GM19240 (cell line): Measurements from ENCODE around the gene C3orf80.
"Not testable (repeated sequence)": the region's sequence is repeated elsewhere in the genome, so short reads cannot be mapped to it uniquely, and the experiment has no call there.

Experiments
- DNase-seq: peaks from one replicate; pipeline ENCODE4 v3.0.0; 2011; ENCODE audit warnings: low spot score; ENCODE audit not compliant: insufficient read length

The C3orf80 gene

DNA sequence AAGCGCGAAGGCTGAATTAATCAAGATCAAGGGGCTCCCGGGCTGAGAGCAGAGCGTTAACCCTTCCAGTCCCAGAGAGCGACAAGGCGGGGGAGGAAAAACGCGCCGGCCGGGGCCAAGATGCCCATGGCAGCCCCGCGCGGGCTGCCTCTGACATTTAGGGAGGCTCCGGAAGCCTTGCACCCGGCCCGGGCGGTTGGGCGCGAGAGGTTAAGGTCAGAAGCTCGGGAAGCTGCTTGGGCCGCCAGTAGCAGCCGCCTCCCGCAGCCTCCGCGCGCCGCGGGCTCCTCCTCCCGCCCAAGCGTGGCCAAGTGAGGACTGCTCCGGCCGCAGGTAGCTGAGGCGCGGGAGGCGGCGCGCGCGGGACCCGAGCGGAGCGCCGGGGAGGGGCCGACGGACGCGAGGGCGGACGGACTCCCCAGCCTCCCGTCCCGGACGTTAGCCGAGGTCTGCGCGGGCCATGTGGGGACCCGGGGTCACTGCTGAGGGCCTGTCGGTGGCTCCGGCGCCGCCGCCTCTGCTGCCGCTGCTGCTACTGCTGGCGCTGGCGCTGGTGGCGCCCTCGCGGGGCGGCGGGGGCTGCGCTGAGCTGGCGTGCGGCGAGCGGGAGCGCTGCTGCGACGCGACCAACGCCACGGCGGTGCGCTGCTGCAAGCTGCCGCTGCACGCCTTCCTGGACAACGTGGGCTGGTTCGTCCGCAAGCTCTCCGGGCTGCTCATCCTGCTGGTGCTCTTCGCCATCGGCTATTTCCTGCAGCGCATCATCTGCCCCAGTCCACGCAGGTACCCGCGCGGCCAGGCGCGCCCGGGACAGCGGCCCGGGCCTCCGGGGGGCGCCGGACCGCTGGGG, at the start of gene C3orf80:
Gene C3orf80, plus strand, starts transcription at position 247 of the 850 bp plus-strand sequence. Its CDS starts 214 bp downstream, at position 461.
- DNase-seq = peak; percentile 26

GRCh38 chr3:160176923-160177322, 48.3 kb upstream of the C3orf80 start:
- no peak for DNase-seq

- DNase-seq = not testable (repeated sequence)
These were observed 46.6 kb upstream of the C3orf80 start for GRCh38 chr3:160178661-160179060.

- DNase-seq = not testable (repeated sequence)
These were observed 45.8 kb upstream of the C3orf80 start for GRCh38 chr3:160179403-160179802.

- DNase-seq = no peak
These were observed 45.3 kb upstream of the C3orf80 start for GRCh38 chr3:160179906-160180305.

DNA sequence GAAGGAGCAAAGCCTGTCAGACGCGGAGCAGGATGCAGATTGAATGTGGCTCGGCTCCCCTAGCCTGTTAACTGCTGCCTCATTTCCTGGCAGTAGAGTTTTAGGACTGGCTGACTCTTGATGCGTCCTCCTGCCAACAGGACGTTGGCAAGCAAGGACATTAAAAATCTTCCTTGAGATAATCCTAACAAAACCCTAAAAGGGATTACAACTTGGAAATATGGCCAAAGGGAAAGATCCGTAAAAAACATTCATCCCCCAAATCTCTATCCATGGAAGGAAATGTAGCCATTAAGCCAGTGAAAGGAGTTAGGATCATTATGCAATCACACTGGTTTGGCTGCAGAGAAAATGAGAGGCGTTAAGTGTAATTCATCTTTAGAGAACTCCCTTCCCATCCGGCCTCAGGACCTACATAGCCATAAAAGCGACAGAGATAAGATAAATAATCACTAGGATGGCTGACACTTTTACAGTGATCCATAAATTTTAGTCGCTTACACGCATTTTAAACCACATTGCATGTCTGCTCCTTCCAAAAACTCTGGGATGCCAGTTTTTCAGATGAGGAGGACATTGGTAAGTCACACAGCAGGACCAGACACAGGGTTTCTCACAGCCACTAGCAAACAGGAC, 44.5 kb upstream of the C3orf80 start:
- DNase-seq = no peak

DNA sequence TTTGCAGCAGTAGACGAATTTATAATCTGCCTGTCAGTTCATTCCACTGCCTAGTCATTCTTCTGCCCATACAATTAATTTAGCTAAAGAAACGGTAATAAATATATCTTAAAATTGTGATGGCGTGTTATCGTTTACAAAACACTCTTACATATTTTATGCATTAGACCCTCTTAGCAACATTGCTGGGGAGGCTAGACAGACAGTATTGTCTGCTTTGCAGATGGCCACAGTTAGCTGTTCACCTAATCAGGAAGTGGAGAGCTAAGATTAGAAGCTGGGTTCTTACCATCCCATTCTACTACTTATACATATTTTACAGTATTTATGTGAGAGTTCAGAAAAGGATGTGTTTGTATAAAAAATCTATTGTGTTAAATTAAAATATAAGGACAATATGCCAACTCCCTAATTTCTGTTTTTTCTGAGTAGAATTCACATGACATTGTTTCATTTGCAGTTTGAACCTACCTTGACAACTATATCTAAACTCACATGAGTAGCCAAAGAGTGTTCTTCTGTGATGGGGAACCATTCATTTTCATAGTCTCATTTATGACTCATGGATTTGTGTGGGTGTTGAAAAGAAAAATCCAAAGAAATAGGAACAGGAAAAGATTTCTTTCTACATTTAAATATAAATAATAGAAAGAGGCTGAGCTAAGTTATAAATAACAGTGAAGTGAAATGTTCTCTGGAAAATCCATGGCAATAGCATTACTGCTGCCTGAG, 41.7 kb upstream of the C3orf80 start:
- no peak for DNase-seq

DNA sequence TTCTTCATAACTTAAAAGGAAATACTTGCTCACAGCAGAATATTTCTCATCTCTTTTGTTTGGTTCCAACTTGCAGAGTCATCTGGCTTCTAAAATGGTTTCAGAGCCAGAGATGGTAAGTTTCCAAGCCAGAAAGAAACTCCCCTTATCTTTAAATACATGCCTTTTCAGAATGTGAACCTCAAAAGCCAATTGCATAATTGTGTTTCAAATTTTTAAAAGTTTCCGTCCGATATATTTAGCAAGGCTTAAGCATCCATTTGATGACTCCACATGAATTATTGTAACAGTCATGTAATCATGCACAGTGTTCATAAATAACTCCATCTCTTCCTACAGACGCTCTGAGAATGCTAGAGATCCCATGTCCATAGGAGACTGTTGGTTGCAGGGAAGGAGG, 40.6 kb upstream of the C3orf80 start:
- DNase-seq = no peak

DNA sequence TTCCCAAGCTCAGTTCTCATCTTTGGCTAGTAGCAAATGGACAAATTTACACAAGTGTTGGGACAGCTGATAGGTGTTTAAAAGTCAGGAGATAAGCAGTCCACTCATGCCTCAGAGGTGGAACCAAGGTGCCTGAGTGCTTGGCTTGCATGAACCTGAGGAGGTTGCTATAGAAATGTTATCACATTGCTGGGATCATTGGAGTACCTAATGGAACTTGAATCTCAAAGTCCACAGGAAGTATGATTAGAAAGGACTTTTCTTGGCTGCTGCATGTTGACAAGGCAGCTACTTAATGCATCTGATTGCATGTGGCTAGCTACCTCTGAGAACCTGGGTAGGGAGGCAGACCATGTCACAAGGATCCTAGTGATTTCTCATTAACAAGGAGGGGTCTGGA, 39.5 kb upstream of the C3orf80 start:
- no peak for DNase-seq

- no peak for DNase-seq
These were observed 37.9 kb upstream of the C3orf80 start for GRCh38 chr3:160187288-160187687.

GRCh38 chr3:160192310-160193029, 32.8 kb upstream of the C3orf80 start:
- DNase-seq = no peak

DNA sequence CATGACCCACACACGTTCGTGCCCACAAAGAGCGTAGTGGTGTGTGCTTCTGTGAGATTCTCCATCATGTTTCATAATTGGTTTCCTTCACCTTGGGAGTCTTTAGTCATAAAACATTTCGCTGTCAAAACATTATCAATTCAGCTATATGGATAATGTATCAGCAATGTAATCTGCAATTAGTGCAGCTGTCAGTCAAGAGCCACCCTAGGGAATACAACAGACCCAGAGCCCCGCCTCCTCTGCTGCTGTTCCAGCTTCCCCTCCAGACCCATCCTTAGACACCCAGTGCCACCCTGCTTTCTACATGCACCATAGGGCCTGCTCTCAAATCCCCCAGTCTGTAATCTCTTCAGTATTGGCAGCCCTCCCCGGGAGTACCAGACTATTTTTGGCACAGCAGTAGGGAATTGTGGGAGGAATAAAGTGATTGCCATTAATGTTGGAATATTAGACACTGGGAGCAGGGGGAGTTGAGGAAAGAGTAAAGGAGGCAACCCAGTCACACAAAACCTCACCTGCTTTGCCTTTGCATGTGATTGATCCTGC, 31.5 kb upstream of the C3orf80 start:
- DNase-seq = no peak

DNA sequence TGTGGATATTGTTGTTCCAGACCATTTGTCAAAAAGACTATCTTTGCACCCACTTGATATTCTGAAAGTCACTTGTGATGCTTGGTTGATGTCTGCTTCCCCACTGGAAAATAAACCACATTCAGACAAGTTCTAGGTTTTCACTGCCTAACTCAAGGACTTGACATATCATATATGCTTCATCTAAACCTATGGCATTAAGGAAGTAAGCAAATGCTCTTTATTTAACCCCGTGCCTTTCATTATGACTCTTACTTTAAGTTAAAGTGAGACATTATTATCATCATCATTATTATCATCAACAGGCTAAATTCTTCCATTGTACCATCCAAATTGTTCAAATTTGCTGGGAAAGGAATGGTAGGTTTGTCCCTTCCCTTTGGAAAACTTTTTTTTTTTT, 30.8 kb upstream of the C3orf80 start:
- no peak for DNase-seq

DNA sequence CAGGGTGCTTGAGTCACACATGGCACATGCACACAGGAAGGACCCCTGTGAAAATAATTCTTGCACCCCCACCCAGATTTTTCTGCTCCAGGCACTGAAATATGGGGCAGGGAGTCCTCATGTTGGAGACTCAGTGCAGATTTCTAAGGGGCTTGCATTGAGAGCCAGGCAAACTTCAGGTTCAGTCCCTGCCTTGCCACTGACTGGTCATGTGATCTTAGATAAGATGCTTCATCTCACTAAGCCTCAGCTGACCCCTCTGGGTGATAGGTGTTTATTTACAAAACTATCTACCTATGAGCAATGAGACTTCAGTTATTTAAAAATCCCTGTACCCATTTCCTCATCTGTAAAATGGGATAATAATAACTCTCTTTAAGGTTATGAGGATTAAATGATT, 30.1 kb upstream of the C3orf80 start:
- DNase-seq = no peak

- no peak for DNase-seq
These were observed 28.6 kb upstream of the C3orf80 start for GRCh38 chr3:160196511-160197104.

GRCh38 chr3:160199108-160199507, 26.1 kb upstream of the C3orf80 start:
- DNase-seq = no peak

- no peak for DNase-seq
These were observed 24.9 kb upstream of the C3orf80 start for GRCh38 chr3:160200353-160200752.

- not testable (repeated sequence) for DNase-seq
These were observed 20.7 kb upstream of the C3orf80 start for GRCh38 chr3:160204396-160205011.

DNA sequence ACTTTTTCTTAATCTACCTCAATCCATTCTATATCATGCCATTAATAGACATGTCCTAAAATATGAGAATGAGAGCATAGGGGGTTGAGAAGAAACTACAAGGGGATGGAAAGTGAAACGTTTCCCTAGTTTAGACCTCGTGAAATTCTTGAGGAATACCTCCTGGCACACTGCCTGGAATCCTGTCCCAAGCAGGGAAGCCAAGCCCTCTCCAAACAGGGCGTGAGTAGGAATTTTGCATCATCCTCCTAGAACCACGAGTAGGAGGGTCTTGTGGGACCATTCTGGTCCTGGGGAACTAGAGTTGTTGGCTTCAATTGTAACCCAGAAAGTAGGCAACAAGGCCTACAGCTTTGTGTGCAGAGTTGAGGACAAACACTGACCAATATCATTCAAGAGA, 19.6 kb upstream of the C3orf80 start:
- no peak for DNase-seq

- DNase-seq = no peak
These were observed 14.9 kb upstream of the C3orf80 start for GRCh38 chr3:160210341-160210740.
